A549 (cell line): Measurements from ENCODE around the gene CTU2. TPM values are rescaled to one million over a fixed set of nuclear protein-coding genes. Genes with fewer than 3 reads are reported as not detected.

Experiments
- ATAC-seq, 2 experiments: fragments of 200-7000 bp in 1 of 2; fragments of >200 bp in 1 of 2; cut with Nextera tagmentation in 1 of 2; cut with Tn5 transposase in 1 of 2; 3 replicates each; pipeline versions ENCODE4 v1.8.0 to v1.9.1; 2018 to 2020; ENCODE audit warnings: mild to moderate bottlenecking in 1 of 2, moderate library complexity in 1 of 2
- CTCF ChIA-PET: fragments of 300-600 bp; sonication (Branson Sonifier 250); formaldehyde crosslinking; extraction: SDS; loops from one replicate; lab custom pipeline; 2021; ENCODE audit warnings: antibody characterized with exemption, inconsistent platforms; lab: Yijun Ruan, JAX
- POLR2A ChIA-PET: fragments of 350-600 bp; formaldehyde crosslinking; extraction: SDS; loops from one replicate; lab custom pipeline; 2021; ENCODE audit warnings: antibody characterized with exemption, inconsistent platforms; lab: Yijun Ruan, JAX
- DNase-seq, 2 experiments: peaks; one replicate each; pipeline versions ENCODE4 v3.0.0 to v3.0.0-alpha.2; 2011 to 2016; ENCODE audit warnings: low read depth in 1 of 2, low spot score in 1 of 2
- FAIRE-seq: peaks from 2 replicates; lab custom pipeline; 2011; peaks lifted over from hg19 to GRCh38; lab: Jason Lieb, UNC
- H3K27ac ChIP-seq, 2 experiments: fragments of >200 bp; sonication (Bioruptor Twin); formaldehyde crosslinking; 3 replicates each; pipeline ENCODE4 v1.5.1; 2016 to 2017
- H3K4me1 ChIP-seq: fragments of >200 bp; sonication (Bioruptor Twin); formaldehyde crosslinking; 3 replicates; pipeline ENCODE4 v1.6.1; 2016
- H3K4me2 ChIP-seq: fragments of >200 bp; sonication (Bioruptor Twin); formaldehyde crosslinking; 3 replicates; pipeline ENCODE4 v1.6.1; 2016
- H3K4me3 ChIP-seq: fragments of >200 bp; sonication (Bioruptor Twin); formaldehyde crosslinking; 3 replicates; pipeline ENCODE4 v1.5.1; 2016
- H3K9me3 ChIP-seq: fragments of >200 bp; sonication (Bioruptor Twin); formaldehyde crosslinking; 3 replicates; pipeline ENCODE4 v1.6.1; 2016
- CEBPB ChIP-seq, 2 experiments: fragments of >200 bp in 1 of 2; sonication (Bioruptor Twin) in 1 of 2; formaldehyde crosslinking in 1 of 2; IDR thresholded peaks; 2 replicates each; pipeline ENCODE4 v1.6.1; 2012 to 2016
- CHD4 ChIP-seq: fragments of 200-600 bp; sonication (generic); IDR thresholded peaks from 2 replicates; pipeline ENCODE4 v1.6.1; 2016; ENCODE audit warnings: antibody characterized with exemption, mild to moderate bottlenecking, borderline replicate concordance
- ELK1 ChIP-seq: fragments of 150-350 bp; IDR thresholded peaks from 2 replicates; pipeline ENCODE4 v1.6.1; 2014; ENCODE audit warnings: low read depth, mild to moderate bottlenecking, low read length
- EP300 ChIP-seq, 2 experiments: fragments of >200 bp; sonication (Bioruptor Twin); formaldehyde crosslinking; IDR thresholded peaks; 2 replicates in 1 of 2; 3 replicates in 1 of 2; pipeline ENCODE4 v1.6.1; 2016 to 2017
- HES2 ChIP-seq: fragments of >200 bp; sonication (Bioruptor Twin); formaldehyde crosslinking; IDR thresholded peaks from 2 replicates; pipeline ENCODE4 v1.6.1; 2016
- HOXB5 ChIP-seq: fragments of 250-450 bp; sonication (Bioruptor Pico); IDR thresholded peaks from 2 replicates; pipeline ENCODE4 v1.5.0; 2020; ENCODE audit warnings: mild to moderate bottlenecking, moderate library complexity
- JUN ChIP-seq, 2 experiments: fragments of >200 bp; sonication (Bioruptor Twin); formaldehyde crosslinking; IDR thresholded peaks; 2 replicates in 1 of 2; 3 replicates in 1 of 2; pipeline ENCODE4 v1.6.1; 2016 to 2017
- KDM1A ChIP-seq: fragments of 200-600 bp; sonication (generic); IDR thresholded peaks from 2 replicates; pipeline ENCODE4 v1.6.1; 2016; ENCODE audit warnings: low read depth, mild to moderate bottlenecking
- MAFK ChIP-seq: fragments of 450-650 bp; IDR thresholded peaks from 2 replicates; pipeline ENCODE4 v1.6.1; 2014; ENCODE audit not compliant: partially characterized antibody
- MAZ ChIP-seq: fragments of 150-350 bp; IDR thresholded peaks from 2 replicates; pipeline ENCODE4 v1.6.1; 2014; ENCODE audit warnings: antibody characterized with exemption, low read depth, low read length, borderline replicate concordance
- PBX3 ChIP-seq: IDR thresholded peaks from 2 replicates; pipeline ENCODE4 v1.6.1; 2012
- POLR2AphosphoS2 ChIP-seq: conservative IDR thresholded peaks from 2 replicates; pipeline ENCODE4 v1.6.1; 2012; ENCODE audit warnings: low read length, improper control_type of control experiment, inconsistent platforms
- RARB ChIP-seq: fragments of 250-450 bp; sonication (Bioruptor Pico); IDR thresholded peaks from 2 replicates; pipeline ENCODE4 v1.8.0; 2021; ENCODE audit warnings: mild to moderate bottlenecking, moderate library complexity
- RCOR1 ChIP-seq: fragments of 150-350 bp; IDR thresholded peaks from 2 replicates; pipeline ENCODE4 v1.6.1; 2014; ENCODE audit warnings: antibody characterized with exemption, low read length, low read depth
- REST ChIP-seq: fragments of 200-600 bp; sonication (generic); IDR thresholded peaks from 2 replicates; pipeline ENCODE4 v1.6.1; 2016; ENCODE audit warnings: antibody characterized with exemption, mild to moderate bottlenecking, moderate library complexity
- SMC3 ChIP-seq: fragments of >200 bp; sonication (Bioruptor Twin); formaldehyde crosslinking; IDR thresholded peaks from 3 replicates; pipeline ENCODE4 v1.6.1; 2018; ENCODE audit warnings: inconsistent platforms
- TFCP2L1 ChIP-seq: fragments of 250-450 bp; sonication (Bioruptor Pico); IDR thresholded peaks from 2 replicates; pipeline ENCODE4 v1.5.0; 2021; ENCODE audit warnings: mild to moderate bottlenecking
- USF2 ChIP-seq: fragments of 450-650 bp; IDR thresholded peaks from 2 replicates; pipeline ENCODE4 v1.6.1; 2014; ENCODE audit warnings: antibody characterized with exemption
- ZFP36 ChIP-seq: fragments of 450-650 bp; IDR thresholded peaks from 2 replicates; pipeline ENCODE4 v1.6.1; 2014; ENCODE audit warnings: borderline replicate concordance; ENCODE audit not compliant: partially characterized antibody
- WGBS: methylation state at CpG from one replicate; pipeline ENCODE4 v1.1.6; 2017; ENCODE audit errors: missing lambda C conversion rate; 5-methylcytosine and 5-hydroxymethylcytosine counted together
- polyA plus RNA-seq, 4 experiments: library from polyadenylated mRNA; depleted of rRNA in 3 of 4; stranded (reverse); fragments of >200 nt; fragmentation: RNase III in 1 of 4; extraction: RNeasy Plus Mini Kit Qiagen cat#74134 plus additional on column Dnase treatment in 1 of 4; gene quantifications; 2 replicates in 3 of 4; 3 replicates in 1 of 4; pipeline ENCODE4 v1.2.3, GENCODE V29; 2011 to 2017

CTU2 gene
- polyA plus RNA-seq, 2 of the 4 experiments (the other 2 are of a cell fraction), result 16.4 to 21.8 TPM

GRCh38 chr16:88681709-88682451, 24.4 kb upstream of the CTU2 start:
- H3K4me3 ChIP-seq, result no peak overlapping the region
- no peak overlapping the region for H3K4me2 ChIP-seq
- DNase-seq (no peak), FAIRE-seq (no peak), ATAC-seq (no peak)
- ChIA-PET CTCF (interaction anchor here (1.1 to 2.8 kb wide), 5 partner anchors 9 to 55 kb away, joined by 3 to 8 read pairs (median 4); partner anchors contain the start of gene MVD), POLR2A (no interaction called here)
- H3K9me3 ChIP-seq, result no peaks in the 10 kb centered on the region
- whole genome bisulfite sequencing, result 73% methylated on average over 21 of the region's 21 CpGs
- H3K4me1 ChIP-seq, result peaks cover 13% of the 10 kb centered on the region; the same call in 2 of the 3 replicates
- H3K27ac ChIP-seq, result no peak overlapping the region
- TF ChIP-seq USF2 (no peak), EP300 (IDR thresholded peaks at IDR 0.05) (no peak), PBX3 (no peak), ZFP36 (no peak), SMC3 (no peak), REST (no peak), POLR2AphosphoS2 (no peak), ELK1 (no peak), CHD4 (no peak), KDM1A (no peak), RARB (CRISPR knock-in tag) (no peak), MAFK (no peak), HOXB5 (CRISPR knock-in tag) (no peak), CEBPB (IDR thresholded peaks at IDR 0.05) (no peak), MAZ (no peak), RCOR1 (no peak), HES2 (no peak), TFCP2L1 (no peak)

GRCh38 chr16:88684569-88685155, 21.6 kb upstream of the CTU2 start:
- no peak overlapping the region for H3K4me2 ChIP-seq

More at GRCh38 chr16:88684569-88685155, 21.6 kb upstream of the CTU2 start:
- no peak overlapping the region for H3K4me3 ChIP-seq
- ChIA-PET CTCF (interaction anchor here (1.0 to 2.2 kb wide), 10 partner anchors 12 to 126 kb away, joined by 3 to 8 read pairs (median 4); no protein-coding TSS in a partner anchor), POLR2A (no interaction called here)
- ATAC-seq, result no peak
- H3K27ac ChIP-seq, result no peak overlapping the region
- 87% methylated on average over 15 of the region's 15 CpGs for WGBS
- TF ChIP-seq ZFP36 (no peak), REST (no peak), JUN (IDR thresholded peaks at IDR 0.05) (no peak)
- TF ChIP-seq, all 56 proteins: peak for 0
- no peak for DNase-seq
- peaks cover 16% of the 10 kb centered on the region; the same call in 2 of the 3 replicates for H3K4me1 ChIP-seq
- no peaks in the 10 kb centered on the region for H3K9me3 ChIP-seq
- no peak for FAIRE-seq
